DND-41 (cell line): Measurements from ENCODE around the gene LHCGR.

ENCODE experiments used
- ATAC-seq: fragments of 200-7000 bp; cut with Tn5 transposase; 3 replicates; pipeline ENCODE4 v1.9.1; 2021; ENCODE audit warnings: low read depth; ENCODE audit not compliant: insufficient read depth
- DNase-seq: peaks from one replicate; pipeline ENCODE4 v3.0.0-alpha.2; 2020
- H2AFZ ChIP-seq: 2 replicates; pipeline ENCODE4 v1.6.0; 2012; ENCODE audit warnings: low read depth, low read length
- H3K27ac ChIP-seq: 2 replicates; pipeline ENCODE4 v1.5.1; 2012; ENCODE audit warnings: low read length, inconsistent platforms
- H3K27me3 ChIP-seq: fragments of 200-600 bp; sonication (generic); 2 replicates; pipeline ENCODE4 v1.6.0; 2012; ENCODE audit warnings: low read length, mild to moderate bottlenecking, inconsistent platforms; ENCODE audit not compliant: insufficient read depth, poor library complexity
- H3K36me3 ChIP-seq: 2 replicates; pipeline ENCODE4 v1.5.1; 2012; ENCODE audit warnings: low read length, inconsistent platforms; ENCODE audit not compliant: insufficient read depth
- H3K4me1 ChIP-seq: 2 replicates; pipeline ENCODE4 v1.5.1; 2012; ENCODE audit warnings: mild to moderate bottlenecking, low read length; ENCODE audit not compliant: insufficient read depth
- H3K4me2 ChIP-seq: 2 replicates; pipeline ENCODE4 v1.6.0; 2012; ENCODE audit warnings: mild to moderate bottlenecking, moderate library complexity, low read length, inconsistent platforms; ENCODE audit not compliant: insufficient read depth
- H3K4me3 ChIP-seq, 2 experiments: fragments of 200-600 bp in 1 of 2; shearing (Covaris generic) in 1 of 2; 2 replicates each; pipeline ENCODE4 v1.5.1; 2012 to 2016; ENCODE audit warnings: inconsistent platforms in 2 of 2, low read length in 2 of 2, mild to moderate bottlenecking in 2 of 2, low read depth in 1 of 2, moderate library complexity in 1 of 2
- H3K79me2 ChIP-seq: 2 replicates; pipeline ENCODE4 v1.6.0; 2012; ENCODE audit warnings: low read length, inconsistent platforms; ENCODE audit not compliant: insufficient read depth
- H3K9ac ChIP-seq: 2 replicates; pipeline ENCODE4 v1.6.0; 2012; ENCODE audit warnings: low read depth, mild to moderate bottlenecking, inconsistent platforms, low read length, moderate library complexity
- H3K9me3 ChIP-seq: 2 replicates; pipeline ENCODE4 v1.5.1; 2012; ENCODE audit warnings: low read length, moderate library complexity, mild to moderate bottlenecking, inconsistent platforms; ENCODE audit not compliant: insufficient read depth, severe bottlenecking
- H4K20me1 ChIP-seq: 2 replicates; pipeline ENCODE4 v1.6.0; 2012; ENCODE audit warnings: low read length; ENCODE audit not compliant: insufficient read depth
- EZH2 ChIP-seq: IDR thresholded peaks from 3 replicates; pipeline ENCODE4 v1.6.1; 2012; ENCODE audit warnings: borderline replicate concordance, low read depth, mild to moderate bottlenecking, moderate library complexity, low read length, inconsistent platforms; ENCODE audit not compliant: severe bottlenecking
- TF ChIP-seq, protein P1 (sequence below): IDR thresholded peaks from 2 replicates; pipeline ENCODE4 v1.5.1; 2012; ENCODE audit warnings: borderline replicate concordance, low read length, moderate library complexity, mild to moderate bottlenecking; ENCODE audit not compliant: poor library complexity, severe bottlenecking; ENCODE audit errors: extremely low read depth

Gene LHCGR

DNA sequence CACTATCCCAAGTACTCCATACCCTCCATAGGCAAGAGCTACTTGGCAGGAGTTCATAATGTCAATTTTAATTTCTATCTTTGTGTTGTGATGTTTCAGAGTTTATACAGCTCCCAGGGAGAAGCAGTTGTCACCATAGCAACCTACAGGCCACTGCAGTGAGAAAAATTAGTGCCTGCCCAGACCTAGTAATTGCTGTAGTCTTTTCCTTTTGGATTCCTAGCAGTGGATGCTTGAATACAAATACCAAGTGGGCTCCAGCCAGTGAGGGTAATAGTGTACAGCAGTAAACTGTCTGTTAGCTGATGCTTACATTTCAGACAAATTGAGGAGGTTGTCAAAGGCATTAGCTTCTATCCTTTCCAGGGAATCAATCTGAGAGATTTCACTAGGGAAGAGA is 26.7 kb downstream of the LHCGR start:
- Histone ChIP-seq H3K27me3 (peaks cover 12% of the 10 kb centered on the region), H3K4me3 (no peak overlapping the region), H3K4me1 (no peaks in the 10 kb centered on the region), H3K36me3 (no peaks in the 10 kb centered on the region), H3K4me2 (no peak overlapping the region), H3K9me3 (no peaks in the 10 kb centered on the region), H3K27ac (no peak overlapping the region), H4K20me1 (no peaks in the 10 kb centered on the region), H2AFZ (no peak overlapping the region), H3K9ac (no peak overlapping the region), H3K79me2 (no peaks in the 10 kb centered on the region)
- DNase-seq (no peak), ATAC-seq (no peak)
- TF ChIP-seq EZH2: no peak
- TF ChIP-seq, protein P1, sequence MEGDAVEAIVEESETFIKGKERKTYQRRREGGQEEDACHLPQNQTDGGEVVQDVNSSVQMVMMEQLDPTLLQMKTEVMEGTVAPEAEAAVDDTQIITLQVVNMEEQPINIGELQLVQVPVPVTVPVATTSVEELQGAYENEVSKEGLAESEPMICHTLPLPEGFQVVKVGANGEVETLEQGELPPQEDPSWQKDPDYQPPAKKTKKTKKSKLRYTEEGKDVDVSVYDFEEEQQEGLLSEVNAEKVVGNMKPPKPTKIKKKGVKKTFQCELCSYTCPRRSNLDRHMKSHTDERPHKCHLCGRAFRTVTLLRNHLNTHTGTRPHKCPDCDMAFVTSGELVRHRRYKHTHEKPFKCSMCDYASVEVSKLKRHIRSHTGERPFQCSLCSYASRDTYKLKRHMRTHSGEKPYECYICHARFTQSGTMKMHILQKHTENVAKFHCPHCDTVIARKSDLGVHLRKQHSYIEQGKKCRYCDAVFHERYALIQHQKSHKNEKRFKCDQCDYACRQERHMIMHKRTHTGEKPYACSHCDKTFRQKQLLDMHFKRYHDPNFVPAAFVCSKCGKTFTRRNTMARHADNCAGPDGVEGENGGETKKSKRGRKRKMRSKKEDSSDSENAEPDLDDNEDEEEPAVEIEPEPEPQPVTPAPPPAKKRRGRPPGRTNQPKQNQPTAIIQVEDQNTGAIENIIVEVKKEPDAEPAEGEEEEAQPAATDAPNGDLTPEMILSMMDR: no peak

DNA sequence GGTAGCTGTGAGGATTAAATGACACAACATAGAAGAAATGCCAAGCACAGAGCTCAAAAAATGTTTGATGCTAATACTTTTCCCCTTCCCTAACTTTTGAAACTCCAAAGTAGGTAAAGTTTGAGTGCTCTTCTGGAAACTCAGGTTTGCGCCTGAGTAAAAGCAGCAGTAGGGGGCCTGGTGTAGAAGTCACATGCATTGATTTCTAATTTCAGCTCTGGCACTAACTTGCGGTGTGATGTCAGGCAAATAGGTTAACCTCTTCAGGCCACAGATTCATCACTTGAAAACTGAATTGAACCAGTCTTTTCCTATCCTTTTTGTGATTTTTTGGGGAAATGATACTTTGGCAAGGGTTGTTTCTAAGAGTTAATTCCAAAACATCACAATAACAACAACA is 27.2 kb downstream of the LHCGR start:
- Histone ChIP-seq H3K4me3 (no peak overlapping the region), H3K4me1 (no peaks in the 10 kb centered on the region), H2AFZ (no peak overlapping the region), H3K79me2 (no peaks in the 10 kb centered on the region), H4K20me1 (no peaks in the 10 kb centered on the region), H3K36me3 (no peaks in the 10 kb centered on the region), H3K9ac (no peak overlapping the region), H3K27ac (no peak overlapping the region), H3K4me2 (no peak overlapping the region), H3K9me3 (no peaks in the 10 kb centered on the region), H3K27me3 (peaks cover 12% of the 10 kb centered on the region)
- no peak for TF ChIP-seq EZH2
- TF ChIP-seq, protein P1: no peak
- no peak for DNase-seq
- no peak for ATAC-seq

DNA sequence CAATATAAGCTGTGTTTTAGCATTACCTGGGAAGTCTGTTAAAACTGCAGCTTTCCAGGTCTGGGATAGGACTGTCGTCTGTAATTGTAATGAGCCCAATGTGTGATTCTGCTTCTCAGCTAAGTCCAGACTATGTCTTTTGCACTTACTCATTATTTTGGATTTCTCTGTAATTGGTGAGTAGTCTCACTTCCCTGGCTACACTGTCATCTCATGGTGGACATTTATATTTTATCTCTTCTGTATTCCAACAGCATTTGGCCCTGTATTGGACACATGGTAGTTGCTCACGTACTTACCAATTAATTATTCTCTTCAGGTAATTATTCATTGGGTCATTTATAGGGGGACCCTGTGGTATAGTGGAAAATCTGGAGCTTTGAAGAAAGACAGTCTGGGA is 28.0 kb downstream of the LHCGR start:
- DNase-seq: no peak
- Histone ChIP-seq H2AFZ (no peak overlapping the region), H3K79me2 (no peaks in the 10 kb centered on the region), H3K4me3 (no peak overlapping the region), H4K20me1 (no peaks in the 10 kb centered on the region), H3K4me1 (no peaks in the 10 kb centered on the region), H3K27ac (no peak overlapping the region), H3K27me3 (peaks cover 9% of the 10 kb centered on the region), H3K36me3 (no peaks in the 10 kb centered on the region), H3K4me2 (no peak overlapping the region), H3K9me3 (no peaks in the 10 kb centered on the region), H3K9ac (no peak overlapping the region)
- TF ChIP-seq, protein P1: peak; percentile 6
- no peak for TF ChIP-seq EZH2
- ATAC-seq: no peak

DNA sequence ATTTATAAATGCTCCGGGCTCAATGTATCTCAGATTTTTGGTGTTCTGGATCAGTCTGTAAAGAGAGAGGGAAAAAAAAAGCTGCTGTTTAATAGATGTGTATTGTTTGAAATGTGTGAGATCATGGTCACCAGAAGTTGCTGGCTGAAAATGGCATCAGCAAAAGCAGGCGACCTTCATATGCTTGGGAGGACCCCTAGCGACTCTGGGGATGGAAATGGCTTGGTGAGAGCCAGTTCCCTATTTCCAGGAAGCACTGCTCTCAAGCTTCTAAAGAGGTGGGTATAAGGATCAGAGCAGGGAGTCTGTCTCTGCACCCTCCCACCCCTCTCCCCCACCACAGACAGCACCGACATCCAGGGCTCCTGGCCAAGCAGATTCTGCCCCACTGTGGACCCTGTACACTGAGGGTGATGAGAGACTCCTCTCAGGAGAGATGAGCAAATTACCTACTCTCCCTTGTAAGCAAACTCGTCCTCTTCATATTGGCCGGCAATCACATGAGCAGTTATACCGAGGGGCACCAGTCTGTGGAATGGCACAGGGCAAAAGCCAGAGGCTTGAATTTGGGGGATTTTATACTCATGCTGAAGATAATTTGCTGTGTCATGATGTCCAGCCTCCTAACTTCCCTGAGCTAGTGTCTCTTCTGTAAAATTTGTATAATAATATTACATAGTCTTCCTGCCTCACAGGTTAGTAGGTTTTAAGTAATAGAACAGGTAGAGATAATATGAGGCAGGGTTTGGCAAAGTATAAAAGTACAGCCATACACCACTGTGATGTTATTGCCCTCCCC is 29.6 kb downstream of the LHCGR start:
- ATAC-seq (no peak), DNase-seq (no peak)
- Histone ChIP-seq H3K4me1 (no peaks in the 10 kb centered on the region), H3K79me2 (no peaks in the 10 kb centered on the region), H3K27ac (no peak overlapping the region), H3K4me3 (no peak overlapping the region), H3K27me3 (peaks cover 6% of the 10 kb centered on the region), H4K20me1 (no peaks in the 10 kb centered on the region), H3K9me3 (no peaks in the 10 kb centered on the region), H3K4me2 (no peak overlapping the region), H3K9ac (no peak overlapping the region), H3K36me3 (no peaks in the 10 kb centered on the region), H2AFZ (no peak overlapping the region)
- no peak for TF ChIP-seq EZH2
- TF ChIP-seq, protein P1: no peak
